Measurements from ENCODE around the gene MUS81.

DNA sequence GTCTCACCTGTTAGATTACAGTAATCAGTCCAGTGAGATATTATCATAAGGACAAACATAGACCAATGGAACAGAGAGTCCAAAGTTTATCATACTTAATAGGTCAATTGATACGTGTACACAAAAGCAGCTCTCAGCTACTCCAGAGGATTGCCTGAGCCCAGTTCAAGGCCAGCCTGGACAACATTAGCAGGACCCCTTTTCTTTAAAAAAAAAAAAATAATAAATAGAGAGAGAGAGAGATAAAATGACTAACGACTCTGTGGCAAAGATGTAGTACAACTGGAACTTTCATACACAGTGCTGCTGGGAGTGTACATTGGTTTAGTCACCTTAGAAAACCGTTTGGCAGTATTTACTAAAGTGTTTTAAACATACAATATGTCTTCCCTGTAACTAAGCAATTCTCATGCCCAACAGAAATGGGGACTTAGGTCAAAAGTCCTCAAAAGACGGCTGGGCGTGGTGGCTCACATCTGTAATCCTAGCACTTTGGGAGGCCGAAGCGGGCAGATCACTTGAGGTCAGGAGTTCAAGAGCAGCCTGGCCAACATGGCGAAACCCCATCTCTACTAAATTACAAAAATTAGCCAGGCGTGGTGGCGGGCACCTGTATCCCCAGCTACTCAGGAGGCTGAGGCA lies 15.9 kb upstream of the MUS81 start:
- TF ChIP-seq, protein P1, sequence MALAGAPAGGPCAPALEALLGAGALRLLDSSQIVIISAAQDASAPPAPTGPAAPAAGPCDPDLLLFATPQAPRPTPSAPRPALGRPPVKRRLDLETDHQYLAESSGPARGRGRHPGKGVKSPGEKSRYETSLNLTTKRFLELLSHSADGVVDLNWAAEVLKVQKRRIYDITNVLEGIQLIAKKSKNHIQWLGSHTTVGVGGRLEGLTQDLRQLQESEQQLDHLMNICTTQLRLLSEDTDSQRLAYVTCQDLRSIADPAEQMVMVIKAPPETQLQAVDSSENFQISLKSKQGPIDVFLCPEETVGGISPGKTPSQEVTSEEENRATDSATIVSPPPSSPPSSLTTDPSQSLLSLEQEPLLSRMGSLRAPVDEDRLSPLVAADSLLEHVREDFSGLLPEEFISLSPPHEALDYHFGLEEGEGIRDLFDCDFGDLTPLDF (CRISPR knock-in tag; IDR thresholded peaks at IDR 0.05): no peak
- TF ChIP-seq, protein P2, sequence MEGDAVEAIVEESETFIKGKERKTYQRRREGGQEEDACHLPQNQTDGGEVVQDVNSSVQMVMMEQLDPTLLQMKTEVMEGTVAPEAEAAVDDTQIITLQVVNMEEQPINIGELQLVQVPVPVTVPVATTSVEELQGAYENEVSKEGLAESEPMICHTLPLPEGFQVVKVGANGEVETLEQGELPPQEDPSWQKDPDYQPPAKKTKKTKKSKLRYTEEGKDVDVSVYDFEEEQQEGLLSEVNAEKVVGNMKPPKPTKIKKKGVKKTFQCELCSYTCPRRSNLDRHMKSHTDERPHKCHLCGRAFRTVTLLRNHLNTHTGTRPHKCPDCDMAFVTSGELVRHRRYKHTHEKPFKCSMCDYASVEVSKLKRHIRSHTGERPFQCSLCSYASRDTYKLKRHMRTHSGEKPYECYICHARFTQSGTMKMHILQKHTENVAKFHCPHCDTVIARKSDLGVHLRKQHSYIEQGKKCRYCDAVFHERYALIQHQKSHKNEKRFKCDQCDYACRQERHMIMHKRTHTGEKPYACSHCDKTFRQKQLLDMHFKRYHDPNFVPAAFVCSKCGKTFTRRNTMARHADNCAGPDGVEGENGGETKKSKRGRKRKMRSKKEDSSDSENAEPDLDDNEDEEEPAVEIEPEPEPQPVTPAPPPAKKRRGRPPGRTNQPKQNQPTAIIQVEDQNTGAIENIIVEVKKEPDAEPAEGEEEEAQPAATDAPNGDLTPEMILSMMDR (IDR thresholded peaks at IDR 0.05): no peak
- TF ChIP-seq, protein P3, sequence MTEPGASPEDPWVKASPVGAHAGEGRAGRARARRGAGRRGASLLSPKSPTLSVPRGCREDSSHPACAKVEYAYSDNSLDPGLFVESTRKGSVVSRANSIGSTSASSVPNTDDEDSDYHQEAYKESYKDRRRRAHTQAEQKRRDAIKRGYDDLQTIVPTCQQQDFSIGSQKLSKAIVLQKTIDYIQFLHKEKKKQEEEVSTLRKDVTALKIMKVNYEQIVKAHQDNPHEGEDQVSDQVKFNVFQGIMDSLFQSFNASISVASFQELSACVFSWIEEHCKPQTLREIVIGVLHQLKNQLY (CRISPR knock-in tag; IDR thresholded peaks at IDR 0.05): no peak
- TF ChIP-seq CBFB (CRISPR knock-in tag; IDR thresholded peaks at IDR 0.05; ENCODE audit: low read depth): no peak
- no peak for TF ChIP-seq TEAD4 (CRISPR knock-in tag; IDR thresholded peaks at IDR 0.05)
- no peak for TF ChIP-seq PREB (CRISPR knock-in tag; IDR thresholded peaks at IDR 0.05; ENCODE audit: borderline replicate concordance)
- TF ChIP-seq ZNF219 (CRISPR knock-in tag; IDR thresholded peaks at IDR 0.05; ENCODE audit: borderline replicate concordance): no peak

Measured in WTC11 (cell line).